ENCODE measurements around the gene SLC35F1.
"Not testable (repeated sequence)": the region's sequence is repeated elsewhere in the genome, so short reads cannot be mapped to it uniquely, and the experiment has no call there.

SLC35F1 gene

GRCh38 chr6:118016532-118016931 is 109.5 kb downstream of the SLC35F1 start:
- DNase-seq: no peak

DNA sequence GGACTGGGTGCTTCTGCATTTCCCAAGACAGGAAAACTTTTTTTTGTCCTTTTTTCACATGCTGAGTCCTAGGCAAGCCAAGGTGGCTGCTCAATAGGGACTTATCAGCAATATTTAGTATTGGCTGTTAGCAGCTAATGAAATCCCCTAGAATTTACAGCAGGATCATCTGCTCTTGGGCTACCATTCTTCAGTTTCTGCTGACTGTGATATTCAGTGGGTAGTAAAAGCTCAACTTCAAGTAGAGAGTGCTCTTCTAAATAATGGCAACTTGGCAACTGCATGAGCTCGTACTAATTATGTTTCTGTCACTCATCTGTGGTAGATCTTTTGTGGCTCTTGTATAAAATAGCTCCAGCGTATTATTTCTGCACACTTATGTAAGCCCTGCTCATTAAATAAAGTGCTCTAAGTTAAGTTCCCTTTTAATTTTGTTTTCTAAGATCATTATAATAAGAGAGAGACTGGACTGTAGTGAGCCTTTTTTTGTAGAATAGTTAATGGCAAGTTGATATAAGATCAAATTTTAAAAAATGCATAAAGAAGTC is 110.3 kb downstream of the SLC35F1 start:
- no peak for DNase-seq

DNA sequence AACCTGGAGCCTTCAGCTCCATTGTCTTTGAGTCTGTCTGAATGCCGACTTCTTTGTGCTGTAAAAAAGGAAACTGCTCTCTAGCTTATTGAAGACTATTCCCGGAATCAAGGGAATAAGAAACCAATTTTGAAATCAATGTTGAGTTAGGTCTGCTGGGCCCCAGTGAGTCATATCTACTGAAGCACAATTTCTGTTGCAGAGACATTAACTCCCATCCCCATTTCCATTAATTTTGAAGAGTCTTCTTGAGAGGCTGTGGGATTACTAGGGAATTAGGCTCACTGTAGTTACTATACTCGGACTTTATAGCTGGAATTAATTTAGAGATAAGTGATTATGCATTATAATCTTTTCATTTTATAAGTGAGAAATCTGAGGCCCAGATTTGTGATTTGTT is 116.7 kb downstream of the SLC35F1 start:
- no peak for DNase-seq

DNA sequence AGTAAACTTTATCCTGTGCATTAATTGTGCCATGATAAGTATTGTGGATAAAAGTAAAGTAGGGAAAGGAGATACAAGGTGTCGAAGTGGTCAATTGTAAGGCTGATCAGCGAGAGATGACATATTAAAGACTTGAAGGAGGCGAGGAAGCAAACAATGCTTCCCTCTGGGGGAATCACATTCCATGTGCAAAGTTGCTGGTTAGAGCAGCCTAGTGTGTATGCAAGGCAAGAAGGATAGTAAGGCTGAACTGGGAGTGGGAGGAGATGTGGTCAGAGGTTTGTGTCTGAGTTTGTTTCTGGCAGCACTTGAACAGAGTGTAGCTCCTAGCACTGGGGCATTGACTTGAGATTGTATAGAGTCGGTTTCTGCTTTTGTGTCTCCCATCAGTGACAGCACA is 122.9 kb downstream of the SLC35F1 start:
- no peak for DNase-seq

GRCh38 chr6:118037479-118037878 is 130.4 kb downstream of the SLC35F1 start:
- DNase-seq: not testable (repeated sequence)

DNA sequence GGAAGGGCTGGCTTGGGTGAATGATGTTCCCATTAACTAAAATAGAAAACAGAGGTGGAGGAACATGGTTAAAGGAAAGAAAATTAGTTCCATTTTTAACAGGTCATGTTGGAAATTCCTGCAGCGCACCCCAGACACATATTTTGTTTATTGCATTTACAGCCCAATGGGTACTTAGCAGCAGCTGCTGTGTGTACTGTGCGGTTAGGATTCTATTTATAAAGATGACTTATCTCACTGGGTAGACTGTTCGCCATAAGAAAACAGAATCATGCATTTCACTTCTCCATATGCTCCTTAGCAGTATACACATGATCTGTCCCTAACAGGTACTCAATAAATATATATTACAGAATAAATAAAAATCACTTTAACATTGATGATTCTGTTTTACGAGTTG is 135.8 kb downstream of the SLC35F1 start:
- no peak for DNase-seq

DNA sequence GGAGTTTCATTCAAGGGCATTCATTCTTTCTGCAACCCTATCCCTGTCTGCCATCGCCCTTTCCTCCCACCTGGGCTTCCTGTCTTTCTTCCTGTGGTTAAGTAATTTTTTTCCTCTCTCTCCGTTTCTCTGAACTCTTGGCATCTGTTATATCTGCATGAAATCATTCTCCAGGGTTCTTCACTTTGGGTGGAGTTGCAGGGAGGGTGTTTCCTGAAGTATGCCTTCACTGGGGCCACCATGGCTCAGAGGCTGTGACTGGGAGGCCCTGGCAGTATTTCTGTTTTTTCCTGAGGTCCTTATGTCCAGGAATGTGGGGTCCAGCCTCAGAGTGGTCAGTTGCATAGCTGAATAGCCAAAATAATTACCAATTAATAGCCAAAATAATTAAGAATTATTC is 137.2 kb downstream of the SLC35F1 start:
- DNase-seq: no peak

DNA sequence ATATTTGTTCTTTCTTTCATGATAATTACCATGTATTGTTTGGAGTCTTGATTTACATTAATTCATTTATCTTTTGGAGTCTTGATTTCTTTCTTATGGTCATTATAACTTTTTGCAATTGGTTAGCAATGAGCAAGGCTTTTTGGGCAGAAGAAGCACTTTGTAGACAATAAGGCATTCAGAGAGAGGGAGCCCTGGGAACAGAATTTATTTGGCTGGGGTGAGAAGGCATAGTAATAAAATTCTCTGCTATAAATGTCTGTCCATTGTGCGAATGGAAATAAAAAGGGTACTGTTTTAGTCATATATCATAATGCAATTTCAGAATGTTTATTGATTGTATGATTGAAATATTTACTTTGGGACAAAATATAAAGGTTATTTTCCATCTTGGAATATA is 147.0 kb downstream of the SLC35F1 start:
- no peak for DNase-seq

DNA sequence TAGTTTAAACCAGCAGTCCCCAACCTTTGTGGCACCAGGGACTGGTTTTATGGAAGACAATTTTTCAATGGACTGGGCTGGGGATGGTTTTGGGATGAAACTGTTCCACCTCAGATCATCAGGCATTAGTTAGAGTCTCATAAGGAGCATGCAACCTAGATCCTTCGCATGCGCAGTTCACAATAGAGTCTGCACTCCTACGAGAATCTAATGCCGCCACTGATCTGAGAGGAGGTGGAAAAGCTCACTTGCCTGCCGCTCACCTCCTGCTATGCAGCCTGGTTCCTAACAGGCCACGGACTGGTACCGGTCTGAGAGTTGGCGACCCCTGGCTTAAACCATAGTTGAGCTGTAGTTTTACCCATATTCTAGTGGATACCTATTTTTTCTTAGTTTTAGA is 154.6 kb downstream of the SLC35F1 start:
- DNase-seq: no peak

DNA sequence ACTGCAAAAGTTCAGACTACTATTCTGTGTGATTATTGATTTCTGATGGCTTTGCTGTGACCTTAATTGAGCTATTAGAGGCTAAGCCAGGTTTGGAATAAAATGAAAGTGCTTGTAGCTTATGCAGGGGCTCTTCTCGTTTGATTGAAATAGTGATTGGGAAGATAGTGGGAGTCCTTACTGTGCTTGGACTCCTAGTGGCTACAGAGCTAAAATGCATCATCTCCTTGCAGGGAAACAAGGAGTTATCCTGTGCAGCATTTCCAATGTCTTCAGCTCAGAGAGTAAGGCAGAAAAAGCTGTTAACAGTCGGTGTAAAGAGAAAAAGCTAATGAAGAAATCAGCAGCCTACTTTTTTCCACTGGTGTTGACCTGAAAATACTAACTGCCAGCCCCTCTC is 173.5 kb downstream of the SLC35F1 start:
- DNase-seq: no peak

- no peak for DNase-seq
Measured at GRCh38 chr6:118083711-118084110, 176.6 kb downstream of the SLC35F1 start.

- DNase-seq: no peak
Measured at GRCh38 chr6:118085665-118086064, 178.6 kb downstream of the SLC35F1 start.

GRCh38 chr6:118086159-118086558 is 179.1 kb downstream of the SLC35F1 start:
- DNase-seq: no peak

- no peak for DNase-seq
Measured at GRCh38 chr6:118092086-118092485, 185.0 kb downstream of the SLC35F1 start.

- no peak for DNase-seq
Measured at GRCh38 chr6:118097576-118097975, 190.5 kb downstream of the SLC35F1 start.

DNA sequence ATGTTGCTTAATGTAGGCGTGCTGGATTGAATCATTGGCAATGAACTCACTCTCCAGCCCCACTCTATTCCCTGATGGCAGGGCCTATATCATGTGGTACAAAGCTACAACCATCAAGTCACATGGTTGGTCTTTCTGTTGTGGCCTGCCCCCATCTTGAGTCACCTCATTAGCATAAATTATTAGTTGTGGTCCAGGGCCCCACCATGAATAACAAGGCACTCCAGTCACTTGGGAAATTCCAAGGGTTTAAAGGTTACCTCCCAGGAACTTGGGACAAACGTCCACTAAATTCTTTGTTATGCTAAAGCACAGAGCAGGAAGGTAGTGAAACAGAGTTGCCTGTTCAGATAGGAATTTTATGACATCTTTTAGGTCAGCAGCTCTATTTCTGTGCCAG is 193.7 kb downstream of the SLC35F1 start:
- DNase-seq: no peak

DNA sequence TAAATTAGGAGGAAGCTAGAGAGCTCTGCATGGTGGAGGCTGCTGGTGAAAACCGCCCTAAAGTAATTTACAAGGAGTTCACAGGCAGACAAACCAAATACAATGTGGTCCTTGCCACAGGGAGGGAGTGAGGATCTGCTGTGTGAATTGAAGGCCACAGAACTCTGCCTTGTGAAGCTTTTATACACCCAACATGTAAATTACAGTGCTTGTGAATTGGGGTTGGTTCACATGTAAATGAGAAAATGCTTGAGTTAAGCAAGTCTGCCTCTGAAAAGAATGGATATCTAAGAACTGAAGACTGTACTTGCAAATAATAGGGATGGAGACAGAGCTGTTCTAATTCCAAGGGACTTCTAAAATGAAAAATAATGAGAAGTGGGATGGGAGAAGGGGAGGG is 194.2 kb downstream of the SLC35F1 start:
- DNase-seq: no peak

GRCh38 chr6:118101831-118102345 is 194.8 kb downstream of the SLC35F1 start:
- DNase-seq: no peak

DNA sequence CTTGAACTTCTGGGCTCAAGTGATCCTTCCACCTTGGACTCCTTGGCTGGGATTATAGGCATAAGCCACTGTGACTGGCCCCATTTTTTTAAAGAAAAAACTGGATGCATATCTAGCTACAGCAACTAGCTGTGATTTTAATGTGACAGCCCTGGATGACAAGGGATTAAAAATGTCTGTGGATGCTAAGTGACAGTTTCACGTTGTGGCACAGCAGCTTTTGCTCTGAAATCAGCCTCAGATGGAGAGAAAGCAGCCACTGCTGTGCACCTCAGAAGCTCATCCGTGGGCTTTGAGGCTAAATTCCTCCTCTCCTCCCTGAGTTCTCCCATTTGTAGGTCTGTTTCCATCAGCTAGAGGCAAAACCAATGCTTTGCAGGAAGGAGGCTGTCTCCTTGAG is 195.3 kb downstream of the SLC35F1 start:
- no peak for DNase-seq

DNA sequence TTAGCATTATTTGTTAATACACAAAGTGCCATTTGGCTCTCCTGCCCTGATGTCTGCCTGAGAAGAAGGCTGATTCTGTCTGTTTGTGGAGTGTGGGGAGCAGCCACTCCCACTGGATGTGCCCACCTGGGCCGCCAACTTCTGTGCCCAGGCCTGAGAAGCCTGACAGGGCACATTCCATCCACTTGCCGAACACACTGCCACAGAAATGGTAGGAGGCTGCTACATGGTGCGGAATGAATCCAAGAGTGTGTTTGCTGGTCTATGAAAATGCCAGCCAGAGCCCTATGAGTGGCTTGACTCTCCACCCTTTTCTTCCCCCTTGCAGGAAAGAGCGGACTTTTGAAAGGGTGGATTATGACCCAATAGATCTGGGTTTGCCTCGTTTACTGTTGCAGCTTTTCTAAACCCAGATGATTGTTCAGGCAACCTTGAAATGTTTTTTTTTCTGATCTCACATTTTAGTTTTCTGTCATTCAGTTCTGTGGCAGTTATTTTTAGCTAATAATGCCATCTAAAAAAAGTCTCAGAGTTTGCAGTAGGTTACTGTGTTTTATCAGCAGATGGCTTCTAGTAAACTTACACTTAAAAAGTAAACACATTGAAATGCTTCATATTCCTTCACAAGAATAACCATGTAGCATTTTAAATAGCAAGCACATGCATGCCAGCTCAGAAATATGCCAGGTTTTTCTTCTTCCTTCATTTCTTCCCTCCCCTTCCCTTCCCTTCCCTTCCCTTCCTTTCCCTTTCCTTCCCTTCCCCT is 196.5 kb downstream of the SLC35F1 start:
- no peak for DNase-seq

- DNase-seq: no peak
Measured at GRCh38 chr6:118122161-118122725, 215.2 kb downstream of the SLC35F1 start.

- DNase-seq: no peak
Measured at GRCh38 chr6:118122801-118123200, 215.7 kb downstream of the SLC35F1 start.

GRCh38 chr6:118123503-118124037 is 216.5 kb downstream of the SLC35F1 start:
- no peak for DNase-seq

DNA sequence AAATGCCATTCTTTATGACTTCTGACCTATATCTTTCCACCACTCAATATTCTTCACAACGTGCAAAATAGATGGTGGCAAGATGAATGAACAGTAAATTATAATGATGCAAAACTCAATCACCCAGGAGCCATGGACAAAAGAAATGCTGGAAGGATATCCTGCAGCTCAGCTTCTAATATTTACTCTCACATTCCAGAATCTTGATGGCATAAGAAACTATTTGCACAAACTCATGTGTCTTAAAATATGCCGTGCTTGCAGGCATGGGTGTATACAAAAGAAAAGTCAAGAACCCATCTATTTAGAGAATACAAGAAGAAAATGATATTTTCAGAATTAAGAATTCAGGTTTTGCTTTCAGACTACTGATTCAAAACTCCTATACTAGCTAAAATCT is 217.8 kb downstream of the SLC35F1 start:
- no peak for DNase-seq

All from NCI-H226 (cell line).